22Rv1 (cell line): Measurements from ENCODE around the gene PRR12.

Source experiments
- ZFX ChIP-seq: fragments of 450-650 bp; IDR thresholded peaks from 2 replicates; pipeline ENCODE4 v1.6.1; 2017; ENCODE audit warnings: antibody characterized with exemption, borderline replicate concordance
- TF ChIP-seq, protein P1 (sequence below): fragments of 450-650 bp; IDR thresholded peaks from 2 replicates; pipeline ENCODE4 v1.5.1; 2017; ENCODE audit warnings: mild to moderate bottlenecking

DNA sequence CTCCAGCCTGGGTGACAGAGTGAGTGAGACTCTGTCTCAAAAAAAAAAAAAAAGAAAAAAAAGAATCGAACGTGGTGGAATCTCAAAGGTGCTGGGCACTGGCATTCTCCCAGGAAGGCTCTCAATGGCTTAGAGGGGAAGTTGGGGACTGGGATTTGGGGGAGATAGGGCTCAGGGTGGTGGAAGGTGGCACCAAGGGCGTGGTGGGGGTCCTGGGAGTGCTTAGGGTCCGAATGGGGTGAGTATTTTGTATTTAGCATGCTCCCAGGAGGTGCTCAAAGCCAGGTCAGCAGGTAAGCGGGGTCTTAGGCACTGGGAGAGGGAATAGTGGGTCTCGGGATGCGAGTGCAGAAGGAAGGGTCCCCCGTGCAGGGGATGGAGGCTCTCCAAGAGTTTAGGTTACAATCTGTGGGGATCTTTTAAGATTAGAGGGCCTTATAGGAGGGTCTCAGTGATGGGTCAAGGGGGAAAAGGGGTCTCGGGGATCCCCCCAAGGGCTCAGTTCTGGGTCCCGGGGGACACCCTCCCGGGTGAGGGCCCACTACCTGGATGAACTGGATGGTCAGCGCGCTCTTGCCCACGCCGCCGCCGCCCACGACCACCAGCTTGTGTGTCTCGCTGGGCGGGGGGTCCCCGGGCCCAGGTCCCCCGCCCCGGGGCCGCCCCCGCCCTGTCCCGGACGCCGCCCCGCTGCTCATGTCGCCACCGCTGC lies 48.6 kb downstream of the PRR12 start:
- TF ChIP-seq, protein P1, sequence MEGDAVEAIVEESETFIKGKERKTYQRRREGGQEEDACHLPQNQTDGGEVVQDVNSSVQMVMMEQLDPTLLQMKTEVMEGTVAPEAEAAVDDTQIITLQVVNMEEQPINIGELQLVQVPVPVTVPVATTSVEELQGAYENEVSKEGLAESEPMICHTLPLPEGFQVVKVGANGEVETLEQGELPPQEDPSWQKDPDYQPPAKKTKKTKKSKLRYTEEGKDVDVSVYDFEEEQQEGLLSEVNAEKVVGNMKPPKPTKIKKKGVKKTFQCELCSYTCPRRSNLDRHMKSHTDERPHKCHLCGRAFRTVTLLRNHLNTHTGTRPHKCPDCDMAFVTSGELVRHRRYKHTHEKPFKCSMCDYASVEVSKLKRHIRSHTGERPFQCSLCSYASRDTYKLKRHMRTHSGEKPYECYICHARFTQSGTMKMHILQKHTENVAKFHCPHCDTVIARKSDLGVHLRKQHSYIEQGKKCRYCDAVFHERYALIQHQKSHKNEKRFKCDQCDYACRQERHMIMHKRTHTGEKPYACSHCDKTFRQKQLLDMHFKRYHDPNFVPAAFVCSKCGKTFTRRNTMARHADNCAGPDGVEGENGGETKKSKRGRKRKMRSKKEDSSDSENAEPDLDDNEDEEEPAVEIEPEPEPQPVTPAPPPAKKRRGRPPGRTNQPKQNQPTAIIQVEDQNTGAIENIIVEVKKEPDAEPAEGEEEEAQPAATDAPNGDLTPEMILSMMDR, result no peak
- TF ChIP-seq ZFX, result no peak
